Smooth muscle cell (in vitro differentiated cells): Measurements from ENCODE around the gene RAB1A. TPM values are rescaled to one million over a fixed set of nuclear protein-coding genes. Genes with fewer than 3 reads are reported as not detected.

Experiments used
- DNase-seq: peaks from one replicate; lab custom pipeline; 2025; ENCODE audit not compliant: unreplicated experiment; lab: John Stamatoyannopoulos, UW
- H2AFZ ChIP-seq: fragments of 200-600 bp; sonication (generic); 2 replicates; pipeline ENCODE4 v1.6.0; 2016; ENCODE audit warnings: antibody characterized with exemption, low read depth, mild to moderate bottlenecking
- H3F3A ChIP-seq: fragments of 200-600 bp; sonication (generic); 2 replicates; pipeline ENCODE4 v1.6.0; 2017; ENCODE audit warnings: antibody characterized with exemption, low read depth
- H3K27ac ChIP-seq: fragments of 200-600 bp; sonication (generic); 2 replicates; pipeline ENCODE4 v1.5.1; 2016; ENCODE audit warnings: low read depth, mild to moderate bottlenecking
- H3K27me3 ChIP-seq: fragments of 200-600 bp; sonication (generic); 2 replicates; pipeline ENCODE4 v1.6.1; 2016; ENCODE audit warnings: low read depth, mild to moderate bottlenecking
- H3K36me3 ChIP-seq: fragments of 200-600 bp; sonication (generic); 2 replicates; pipeline ENCODE4 v1.5.1; 2016; ENCODE audit warnings: low read depth
- H3K4me1 ChIP-seq: fragments of 200-600 bp; sonication (generic); 2 replicates; pipeline ENCODE4 v1.5.1; 2016; ENCODE audit warnings: low read depth
- H3K4me2 ChIP-seq: fragments of 200-600 bp; sonication (generic); 2 replicates; pipeline ENCODE4 v1.6.0; 2016; ENCODE audit warnings: mild to moderate bottlenecking
- H3K4me3 ChIP-seq: fragments of 200-600 bp; sonication (generic); 2 replicates; pipeline ENCODE4 v1.5.1; 2016; ENCODE audit warnings: mild to moderate bottlenecking
- H3K79me2 ChIP-seq: fragments of 200-600 bp; sonication (generic); 2 replicates; pipeline ENCODE4 v1.6.0; 2016; ENCODE audit warnings: low read depth, mild to moderate bottlenecking
- H3K9ac ChIP-seq: fragments of 200-600 bp; sonication (generic); 2 replicates; pipeline ENCODE4 v1.6.0; 2016; ENCODE audit warnings: low read depth
- H3K9me3 ChIP-seq: fragments of 200-600 bp; sonication (generic); replicated peaks from 2 replicates; pipeline ENCODE4 v1.5.1; 2016; ENCODE audit warnings: low read depth
- H4K20me1 ChIP-seq: fragments of 200-600 bp; sonication (generic); 2 replicates; pipeline ENCODE4 v1.6.0; 2016; ENCODE audit warnings: low read depth
- WGBS: methylation state at CpG from one replicate; pipeline ENCODE4 v1.1.7; 2016; ENCODE audit warnings: low lambda C conversion rate; 5-methylcytosine and 5-hydroxymethylcytosine counted together
- polyA plus RNA-seq: library from polyadenylated mRNA; unstranded; fragments of >200 nt; fragmentation: Nextera tagmentation; extraction: Ambion mirVana; gene quantifications from 2 replicates; pipeline ENCODE4 v1.2.1, GENCODE V29; 2016
- total RNA-seq: library from RNA; depleted of rRNA; stranded (reverse); fragments of >200 nt; gene quantifications from 2 replicates; pipeline ENCODE4 v1.2.3, GENCODE V29; 2014
- TF ChIP-seq, protein P1 (sequence below): fragments of 200-600 bp; sonication (generic); IDR thresholded peaks from 2 replicates; pipeline ENCODE4 v1.5.1; 2017; ENCODE audit warnings: borderline replicate concordance, mild to moderate bottlenecking, antibody characterized with exemption; ENCODE audit not compliant: insufficient read depth, poor library complexity, severe bottlenecking

The RAB1A gene
- total and polyA plus RNA-seq, 2 experiments from 2014 or later: 250 to 361 TPM

DNA sequence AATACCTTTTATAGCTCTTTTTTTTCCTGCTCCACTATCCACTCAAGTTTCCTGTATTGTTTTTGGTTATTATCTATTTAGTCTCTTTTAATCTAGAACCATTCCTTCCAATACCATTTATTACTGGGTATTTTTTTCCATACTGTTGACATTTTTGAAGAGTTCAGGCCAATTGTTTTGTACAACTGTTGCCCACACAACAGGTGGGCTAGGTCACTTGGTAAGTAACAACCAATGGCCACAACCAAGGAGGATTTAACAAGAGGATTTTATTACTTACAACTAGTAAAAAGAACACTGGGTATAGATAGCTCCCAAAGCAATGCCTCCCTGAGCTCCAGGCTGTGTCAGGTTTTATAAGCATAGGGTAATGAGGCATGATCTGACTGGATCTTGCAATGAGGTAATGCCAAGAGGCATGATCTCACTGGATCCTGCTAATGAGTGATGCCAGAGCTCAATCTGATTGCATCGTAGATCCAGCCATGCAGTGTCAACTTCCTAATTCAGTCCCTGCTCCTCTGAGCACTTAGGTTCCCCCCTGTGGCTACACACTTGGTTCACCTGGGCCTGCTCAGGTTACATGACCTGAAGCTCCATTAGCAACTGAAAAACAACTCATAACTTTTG, 80.8 kb downstream of the RAB1A start:
- H4K20me1 ChIP-seq: peaks cover 3% of the 10 kb centered on the region
- H2AFZ ChIP-seq: no peak overlapping the region
- no peaks in the 10 kb centered on the region for H3K79me2 ChIP-seq
- H3K36me3 ChIP-seq: no peaks in the 10 kb centered on the region
- TF ChIP-seq, protein P1, sequence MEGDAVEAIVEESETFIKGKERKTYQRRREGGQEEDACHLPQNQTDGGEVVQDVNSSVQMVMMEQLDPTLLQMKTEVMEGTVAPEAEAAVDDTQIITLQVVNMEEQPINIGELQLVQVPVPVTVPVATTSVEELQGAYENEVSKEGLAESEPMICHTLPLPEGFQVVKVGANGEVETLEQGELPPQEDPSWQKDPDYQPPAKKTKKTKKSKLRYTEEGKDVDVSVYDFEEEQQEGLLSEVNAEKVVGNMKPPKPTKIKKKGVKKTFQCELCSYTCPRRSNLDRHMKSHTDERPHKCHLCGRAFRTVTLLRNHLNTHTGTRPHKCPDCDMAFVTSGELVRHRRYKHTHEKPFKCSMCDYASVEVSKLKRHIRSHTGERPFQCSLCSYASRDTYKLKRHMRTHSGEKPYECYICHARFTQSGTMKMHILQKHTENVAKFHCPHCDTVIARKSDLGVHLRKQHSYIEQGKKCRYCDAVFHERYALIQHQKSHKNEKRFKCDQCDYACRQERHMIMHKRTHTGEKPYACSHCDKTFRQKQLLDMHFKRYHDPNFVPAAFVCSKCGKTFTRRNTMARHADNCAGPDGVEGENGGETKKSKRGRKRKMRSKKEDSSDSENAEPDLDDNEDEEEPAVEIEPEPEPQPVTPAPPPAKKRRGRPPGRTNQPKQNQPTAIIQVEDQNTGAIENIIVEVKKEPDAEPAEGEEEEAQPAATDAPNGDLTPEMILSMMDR: no peak
- 85% methylated on average over 1 of the region's 1 CpG for WGBS
- no peak overlapping the region for H3K4me2 ChIP-seq
- DNase-seq: no peak
- H3K4me3 ChIP-seq: no peak overlapping the region
- no peaks in the 10 kb centered on the region for H3K9me3 ChIP-seq
- no peak overlapping the region for H3K9ac ChIP-seq
- H3K27me3 ChIP-seq: no peaks in the 10 kb centered on the region
- H3K4me1 ChIP-seq: peaks cover 9% of the 10 kb centered on the region
- H3K27ac ChIP-seq: no peak overlapping the region
- H3F3A ChIP-seq: no peaks in the 10 kb centered on the region

DNA sequence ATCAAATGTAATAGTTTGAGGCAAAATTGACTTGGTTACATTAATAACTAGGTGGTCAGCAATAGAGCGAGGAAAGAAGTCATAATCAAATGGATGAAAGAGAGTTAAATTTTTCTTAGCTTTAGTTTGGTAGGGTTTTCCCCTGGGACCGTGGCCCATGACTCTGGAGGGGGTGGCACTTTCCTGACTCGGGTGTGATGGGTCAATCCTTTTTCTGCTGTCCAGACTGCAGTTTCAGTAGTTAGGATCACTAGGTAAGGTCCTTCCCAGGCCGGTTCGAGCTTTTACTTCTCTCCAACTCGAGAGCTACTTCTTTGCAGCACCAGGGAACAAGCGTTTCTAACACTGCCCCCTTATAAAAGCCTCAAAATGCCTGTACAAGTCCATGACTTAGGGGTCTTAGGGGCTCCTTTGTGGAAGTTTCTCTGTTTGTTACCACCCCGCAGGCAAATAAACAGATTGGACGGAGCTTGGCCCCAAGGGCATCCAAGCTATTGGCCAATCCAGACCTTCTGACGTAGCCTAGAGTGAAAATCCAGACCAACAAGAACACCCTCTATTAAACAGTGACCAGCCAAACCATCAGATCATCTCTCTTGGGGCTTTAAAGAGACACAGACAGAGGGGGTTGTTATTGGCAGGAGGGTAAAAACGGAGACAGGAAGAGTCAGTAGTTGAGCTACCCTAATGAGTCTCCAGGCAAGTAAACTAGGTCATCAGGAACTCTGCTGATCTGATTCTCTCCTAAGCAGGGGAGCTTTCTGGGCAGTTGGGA, 83.1 kb downstream of the RAB1A start:
- H3K79me2 ChIP-seq: no peaks in the 10 kb centered on the region

DNA sequence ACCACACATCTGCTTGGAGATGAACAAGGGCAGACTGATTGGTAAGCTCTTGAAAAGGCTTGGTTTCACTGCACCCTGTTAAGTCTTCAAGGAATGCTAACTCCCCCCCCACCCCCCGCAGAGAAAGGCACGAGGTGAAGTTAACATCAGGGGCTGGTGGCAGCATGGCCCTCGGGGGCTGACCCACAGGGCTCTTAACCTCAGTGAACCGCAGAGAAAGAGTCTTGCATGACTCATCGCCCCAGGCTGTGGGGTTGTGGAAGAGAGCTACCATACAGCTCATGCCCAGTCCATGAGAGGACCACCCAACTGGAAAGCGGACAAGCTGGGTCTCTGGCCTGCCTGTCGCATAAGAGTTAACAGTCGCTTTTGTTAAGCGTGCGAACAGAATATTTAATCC, 84.3 kb downstream of the RAB1A start:
- DNase-seq: no peak
- H3F3A ChIP-seq: no peaks in the 10 kb centered on the region
- TF ChIP-seq, protein P1: no peak
- peak overlapping the region; percentile 25 for H3K4me2 ChIP-seq
- peaks cover 9% of the 10 kb centered on the region for H3K4me1 ChIP-seq
- H3K9ac ChIP-seq: no peak overlapping the region
- H3K36me3 ChIP-seq: no peaks in the 10 kb centered on the region
- H4K20me1 ChIP-seq: peaks cover 3% of the 10 kb centered on the region
- H3K79me2 ChIP-seq: no peaks in the 10 kb centered on the region
- no peak overlapping the region for H3K4me3 ChIP-seq
- WGBS: 19% methylated on average over 10 of the region's 10 CpGs
- H2AFZ ChIP-seq: no peak overlapping the region
- no peaks in the 10 kb centered on the region for H3K9me3 ChIP-seq
- no peak overlapping the region for H3K27ac ChIP-seq
- H3K27me3 ChIP-seq: no peaks in the 10 kb centered on the region

More for the DNA sequence above, 83.1 kb downstream of the RAB1A start:
- Histone ChIP-seq H3K4me2 (no peak overlapping the region), H3K27ac (no peak overlapping the region), H3K4me3 (no peak overlapping the region), H4K20me1 (peaks cover 3% of the 10 kb centered on the region), H3F3A (no peaks in the 10 kb centered on the region), H3K9ac (no peak overlapping the region), H3K4me1 (peaks cover 9% of the 10 kb centered on the region), H3K36me3 (no peaks in the 10 kb centered on the region), H2AFZ (no peak overlapping the region), H3K9me3 (no peaks in the 10 kb centered on the region), H3K27me3 (no peaks in the 10 kb centered on the region)
- WGBS: 91% methylated on average over 11 of the region's 11 CpGs
- TF ChIP-seq, protein P1: no peak
- no peak for DNase-seq
